H9 (cell line): ENCODE data around the gene CKM. TPM values are rescaled to one million over a fixed set of nuclear protein-coding genes. Genes with fewer than 3 reads are reported as not detected.
A peak's percentile ranks its signal among the peaks of the same experiment; 100 is the strongest.

Source experiments
- DNase-seq: peaks from one replicate; pipeline ENCODE4 v3.0.0-alpha.2; 2017
- H2AFZ ChIP-seq: one replicate; pipeline ENCODE4 v1.6.1; 2013; ENCODE audit warnings: mild to moderate bottlenecking, low read length, control low read depth, moderate library complexity
- H2AK5ac ChIP-seq: 2 replicates; pipeline ENCODE4 v1.6.1; 2013; ENCODE audit warnings: low read length, control low read depth, mixed read lengths; ENCODE audit not compliant: insufficient read length
- H2BK120ac ChIP-seq: one replicate; pipeline ENCODE4 v1.6.1; 2013; ENCODE audit warnings: low read depth, mild to moderate bottlenecking, low read length, control low read depth, inconsistent platforms; ENCODE audit not compliant: poor library complexity, severe bottlenecking
- H2BK12ac ChIP-seq: 2 replicates; pipeline ENCODE4 v1.6.1; 2013; ENCODE audit warnings: low read length, control low read depth, mixed read lengths, low read depth; ENCODE audit not compliant: insufficient read length
- H2BK15ac ChIP-seq: 2 replicates; pipeline ENCODE4 v1.6.1; 2013; ENCODE audit warnings: low read depth, low read length, control low read depth
- H2BK20ac ChIP-seq: one replicate; pipeline ENCODE4 v1.6.1; 2013; ENCODE audit warnings: low read depth, mild to moderate bottlenecking, low read length, control low read depth, inconsistent platforms; ENCODE audit not compliant: poor library complexity, severe bottlenecking
- H2BK5ac ChIP-seq: 2 replicates; pipeline ENCODE4 v1.6.1; 2013; ENCODE audit warnings: low read length, control low read depth, mixed read lengths; ENCODE audit not compliant: insufficient read length
- H3K14ac ChIP-seq: 2 replicates; pipeline ENCODE4 v1.6.1; 2013; ENCODE audit warnings: low read length, control low read depth; ENCODE audit not compliant: insufficient read depth
- H3K18ac ChIP-seq: 2 replicates; pipeline ENCODE4 v1.6.1; 2013; ENCODE audit warnings: low read depth, mild to moderate bottlenecking, mixed read lengths, low read length, control low read depth; ENCODE audit not compliant: insufficient read length
- H3K23ac ChIP-seq: 2 replicates; pipeline ENCODE4 v1.6.1; 2013; ENCODE audit warnings: low read length, control low read depth, mixed read lengths, low read depth; ENCODE audit not compliant: insufficient read length
- H3K23me2 ChIP-seq: 2 replicates; pipeline ENCODE4 v1.6.1; 2013; ENCODE audit warnings: low read depth, mild to moderate bottlenecking, mixed read lengths, low read length, control low read depth; ENCODE audit not compliant: insufficient read length, poor library complexity, severe bottlenecking
- H3K27ac ChIP-seq: 2 replicates; pipeline ENCODE4 v1.5.1; 2013; ENCODE audit warnings: low read length, control low read depth, mixed read lengths, low read depth; ENCODE audit not compliant: insufficient read length
- H3K27me3 ChIP-seq: 2 replicates; pipeline ENCODE4 v1.6.1; 2013; ENCODE audit warnings: low read length, control low read depth, inconsistent platforms; ENCODE audit not compliant: insufficient read depth
- H3K4ac ChIP-seq: 2 replicates; pipeline ENCODE4 v1.6.1; 2013; ENCODE audit warnings: low read depth, mild to moderate bottlenecking, control low read depth, inconsistent platforms, low read length, moderate library complexity
- H3K4me1 ChIP-seq: 2 replicates; pipeline ENCODE4 v1.6.1; 2013; ENCODE audit warnings: low read length, control low read depth, inconsistent platforms; ENCODE audit not compliant: insufficient read depth
- H3K4me2 ChIP-seq: 2 replicates; pipeline ENCODE4 v1.6.1; 2013; ENCODE audit warnings: low read length, control low read depth, mixed read lengths; ENCODE audit not compliant: insufficient read length, insufficient read depth
- H3K56ac ChIP-seq: 2 replicates; pipeline ENCODE4 v1.6.1; 2013; ENCODE audit warnings: low read depth, mild to moderate bottlenecking, mixed read lengths, low read length, control low read depth; ENCODE audit not compliant: insufficient read length
- H3K79me1 ChIP-seq: 2 replicates; pipeline ENCODE4 v1.6.1; 2013; ENCODE audit warnings: low read depth, mild to moderate bottlenecking, moderate library complexity, low read length, control low read depth, inconsistent platforms; ENCODE audit not compliant: insufficient read depth, poor library complexity, severe bottlenecking
- H3K79me2 ChIP-seq: 2 replicates; pipeline ENCODE4 v1.6.1; 2013; ENCODE audit warnings: low read length, control low read depth, inconsistent platforms; ENCODE audit not compliant: insufficient read depth
- H3K9ac ChIP-seq: 2 replicates; pipeline ENCODE4 v1.6.1; 2013; ENCODE audit warnings: low read length, control low read depth, mixed read lengths; ENCODE audit not compliant: insufficient read length; ENCODE audit errors: extremely low read depth
- H3K9me3 ChIP-seq: one replicate; pipeline ENCODE4 v1.6.1; 2013; ENCODE audit warnings: low read depth, low read length, inconsistent platforms; ENCODE audit not compliant: control insufficient read depth
- H3T11ph ChIP-seq: one replicate; pipeline ENCODE4 v1.6.1; 2013; ENCODE audit warnings: mild to moderate bottlenecking, low read length, control low read depth, inconsistent platforms
- H4K20me1 ChIP-seq: one replicate; pipeline ENCODE4 v1.6.1; 2013; ENCODE audit not compliant: control insufficient read depth, insufficient read length, insufficient read depth
- H4K5ac ChIP-seq: 2 replicates; pipeline ENCODE4 v1.6.1; 2013; ENCODE audit warnings: low read depth, mild to moderate bottlenecking, mixed read lengths, low read length, control low read depth; ENCODE audit not compliant: insufficient read length
- H4K8ac ChIP-seq: replicated peaks from 2 replicates; pipeline ENCODE4 v1.6.1; 2013; ENCODE audit warnings: low read length, control low read depth, mixed read lengths, low read depth; ENCODE audit not compliant: insufficient read length
- H4K91ac ChIP-seq: 2 replicates; pipeline ENCODE4 v1.6.1; 2013; ENCODE audit warnings: low read depth, mild to moderate bottlenecking, moderate library complexity, mixed read lengths, low read length, control low read depth; ENCODE audit not compliant: insufficient read length
- H3K27ac Mint-ChIP-seq, 3 experiments: 2 replicates in 2 of 3; 3 replicates in 1 of 3; pipeline ENCODE4 v1.8.0; 2020 to 2021; ENCODE audit warnings: mixed read lengths in 3 of 3, mild to moderate bottlenecking in 1 of 3, moderate library complexity in 1 of 3
- H3K27me3 Mint-ChIP-seq: 2 replicates; pipeline ENCODE4 v1.8.0; 2021; ENCODE audit warnings: low read depth, mild to moderate bottlenecking, moderate library complexity, mixed read lengths
- H3K36me3 Mint-ChIP-seq, 3 experiments: 2 replicates in 2 of 3; 3 replicates in 1 of 3; pipeline ENCODE4 v1.8.0; 2020 to 2021; ENCODE audit warnings: low read depth in 3 of 3, mixed read lengths in 3 of 3; ENCODE audit not compliant: insufficient read depth in 1 of 3
- H3K4me1 Mint-ChIP-seq, 2 experiments: 2 replicates each; pipeline ENCODE4 v1.8.0; 2020; ENCODE audit warnings: mixed read lengths in 2 of 2
- H3K4me3 Mint-ChIP-seq, 2 experiments: 2 replicates in 1 of 2; 3 replicates in 1 of 2; pipeline ENCODE4 v1.8.0; 2020 to 2021; ENCODE audit warnings: mild to moderate bottlenecking in 2 of 2, mixed read lengths in 2 of 2, moderate library complexity in 1 of 2
- H3K9me3 Mint-ChIP-seq, 2 experiments: 2 replicates in 1 of 2; 3 replicates in 1 of 2; pipeline ENCODE4 v1.8.0; 2020; ENCODE audit warnings: mild to moderate bottlenecking in 2 of 2, mixed read lengths in 2 of 2, moderate library complexity in 1 of 2
- CTCF ChIP-seq: fragments of 200-600 bp; sonication (generic); conservative IDR thresholded peaks from 3 replicates; pipeline ENCODE4 v1.8.0; 2021; ENCODE audit warnings: antibody characterized with exemption, mild to moderate bottlenecking
- WGBS: extraction: QIAGEN DNeasy Blood & Tissue Kit; methylation state at CpG from one replicate; pipeline ENCODE4 v1.1.7; 2013; ENCODE audit warnings: missing lambda C conversion rate, low lambda C conversion rate, mixed read lengths; ENCODE audit not compliant: insufficient read length; ENCODE audit errors: extremely low coverage; 5-methylcytosine and 5-hydroxymethylcytosine counted together
- total RNA-seq: library from RNA; stranded (reverse); gene quantifications from 2 replicates; pipeline ENCODE4 v1.2.1, GENCODE V29; 2021

Gene CKM
- total RNA-seq, 1 experiment from 2014 or later: not detected

- Histone ChIP-seq H3K4me2 (peak overlapping the region; percentile 72), H3K4me1 (no peaks in the 10 kb centered on the region), H3K27ac (no peak overlapping the region), H3K9ac (no peak overlapping the region), H2AFZ (no peak overlapping the region), H4K20me1 (no peaks in the 10 kb centered on the region), H3T11ph (no peak overlapping the region), H3K18ac (peak overlapping the region; percentile 13), H3K4ac (no peak overlapping the region), H2BK5ac (no peak overlapping the region), H3K79me2 (no peaks in the 10 kb centered on the region), H3K14ac (peak overlapping the region; percentile 1; the same call in 1 of the 2 replicates), H2AK5ac (no peak overlapping the region), H4K8ac (no peak overlapping the region), H4K91ac (no peak overlapping the region), H3K79me1 (no peaks in the 10 kb centered on the region), H3K23me2 (no peaks in the 10 kb centered on the region), H3K27me3 (no peaks in the 10 kb centered on the region), H3K23ac (no peak overlapping the region), H4K5ac (no peak overlapping the region), H3K56ac (no peak overlapping the region), H2BK20ac (no peak overlapping the region), H2BK12ac (no peak overlapping the region), H2BK15ac (no peak overlapping the region), H2BK120ac (no peak overlapping the region), H3K9me3 (no peaks in the 10 kb centered on the region)
- Mint-ChIP-seq H3K4me1 (peaks cover 15 to 29% of the 10 kb centered on the region in 2 experiments), H3K36me3 (no peaks in the 10 kb centered on the region), H3K27ac (no peak overlapping the region), H3K9me3 (no peaks in the 10 kb centered on the region; a peak in 1 of 5 replicates), H3K27me3 (peaks cover 41% of the 10 kb centered on the region), H3K4me3 (peak overlapping the region; percentile 39 to 63)
- TF ChIP-seq CTCF: no peak
- DNase-seq: peak; percentile 60
- whole genome bisulfite sequencing: no CpG with 5 or more reads among the region's 30 CpGs
Measured at GRCh38 chr19:45323671-45324081, 1.0 kb upstream of the CKM start.
